Progenitor cell of endocrine pancreas (in vitro differentiated cells): ENCODE data around the gene USP40. TPM values are rescaled to one million over a fixed set of nuclear protein-coding genes. Genes with fewer than 3 reads are reported as not detected.

Experiments
- DNase-seq: peaks from one replicate; pipeline ENCODE4 v3.0.0; 2021; ENCODE audit warnings: low spot score; ENCODE audit not compliant: unreplicated experiment
- H3K27ac Mint-ChIP-seq: 2 replicates; pipeline ENCODE4 v1.8.0; 2021; ENCODE audit warnings: mild to moderate bottlenecking, moderate library complexity, mixed read lengths
- H3K27me3 Mint-ChIP-seq: 2 replicates; pipeline ENCODE4 v1.8.0; 2021; ENCODE audit warnings: mixed read lengths
- H3K36me3 Mint-ChIP-seq: 2 replicates; pipeline ENCODE4 v1.8.0; 2022; ENCODE audit warnings: mixed read lengths; ENCODE audit not compliant: insufficient read depth
- H3K4me1 Mint-ChIP-seq: 2 replicates; pipeline ENCODE4 v1.8.0; 2021; ENCODE audit warnings: low read depth, mixed read lengths
- H3K4me3 Mint-ChIP-seq: 2 replicates; pipeline ENCODE4 v1.8.0; 2021; ENCODE audit warnings: low read depth, mild to moderate bottlenecking, moderate library complexity, mixed read lengths
- H3K9me3 Mint-ChIP-seq: 2 replicates; pipeline ENCODE4 v1.8.0; 2021; ENCODE audit warnings: low read depth, mixed read lengths
- CTCF ChIP-seq: fragments of 200-600 bp; sonication (generic); IDR thresholded peaks from one replicate; pipeline ENCODE4 v1.5.0; 2021; ENCODE audit warnings: antibody characterized with exemption, mild to moderate bottlenecking; ENCODE audit not compliant: unreplicated experiment
- total RNA-seq: library from RNA; stranded (reverse); gene quantifications from 2 replicates; pipeline ENCODE4 v1.2.1, GENCODE V29; 2021

Gene USP40
- total RNA-seq, 1 donor from 2014 or later = 36.9 TPM

- H3K36me3 Mint-ChIP-seq = peaks cover 22% of the 10 kb centered on the region
- no peak for DNase-seq
- no peaks in the 10 kb centered on the region for H3K4me1 Mint-ChIP-seq
- no peak overlapping the region for H3K27ac Mint-ChIP-seq
- H3K9me3 Mint-ChIP-seq = no peaks in the 10 kb centered on the region
- no peak overlapping the region for H3K4me3 Mint-ChIP-seq
- TF ChIP-seq CTCF = no peak
- H3K27me3 Mint-ChIP-seq = no peaks in the 10 kb centered on the region
These were observed 24.1 kb downstream of the USP40 start for GRCh38 chr2:233542507-233542906.

DNA sequence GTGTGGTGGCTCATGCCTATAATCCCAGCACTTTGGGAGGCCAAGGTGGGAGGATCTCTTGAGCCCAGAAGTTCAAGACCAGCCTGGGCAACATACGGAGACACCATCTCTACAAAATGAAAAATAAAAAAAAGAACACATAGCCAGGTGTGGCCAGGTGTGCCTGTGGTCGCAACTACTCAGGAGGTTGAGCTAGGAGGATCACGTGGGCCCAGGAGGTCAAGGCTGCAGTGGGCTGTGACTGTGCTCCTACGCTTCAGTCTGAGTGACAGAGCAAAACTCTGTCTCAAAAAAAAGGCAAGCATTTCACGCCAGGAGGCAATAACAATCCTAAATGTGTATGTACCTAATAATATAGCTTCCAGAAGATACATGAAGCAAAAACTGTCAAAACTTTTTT, 27.8 kb downstream of the USP40 start:
- H3K36me3 Mint-ChIP-seq = peaks cover 13% of the 10 kb centered on the region
- H3K9me3 Mint-ChIP-seq = no peaks in the 10 kb centered on the region
- no peak overlapping the region for H3K27ac Mint-ChIP-seq
- no peak overlapping the region for H3K4me3 Mint-ChIP-seq
- TF ChIP-seq CTCF = no peak
- H3K27me3 Mint-ChIP-seq = no peaks in the 10 kb centered on the region
- no peak for DNase-seq
- peaks cover 4% of the 10 kb centered on the region for H3K4me1 Mint-ChIP-seq

DNA sequence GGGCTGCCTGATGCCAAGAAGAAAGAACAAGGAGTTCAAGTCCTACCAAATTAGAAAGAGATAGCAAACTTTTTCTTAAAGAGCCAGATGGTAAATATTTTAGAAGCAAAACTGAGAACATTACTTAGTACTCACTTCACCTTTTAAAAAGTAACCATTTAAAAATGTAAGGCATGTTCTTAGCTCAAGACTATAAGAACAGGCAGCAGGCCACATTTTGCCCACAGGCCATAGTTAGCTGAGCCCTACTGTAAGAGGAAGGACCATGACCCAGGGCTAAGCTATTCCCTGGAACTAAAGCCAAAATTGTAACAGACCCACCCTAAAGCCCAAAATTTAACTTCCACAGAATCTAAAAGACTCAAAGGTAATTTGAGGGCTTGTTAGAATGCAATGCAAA, 31.3 kb downstream of the USP40 start:
- peaks cover 10% of the 10 kb centered on the region for H3K36me3 Mint-ChIP-seq
- peaks cover 6% of the 10 kb centered on the region for H3K4me1 Mint-ChIP-seq

GRCh38 chr2:233532971-233533370, 33.6 kb downstream of the USP40 start:
- no peak overlapping the region for H3K27ac Mint-ChIP-seq
- DNase-seq = no peak
- H3K4me3 Mint-ChIP-seq = no peak overlapping the region
- H3K36me3 Mint-ChIP-seq = peaks cover 14% of the 10 kb centered on the region
- TF ChIP-seq CTCF = no peak
- H3K4me1 Mint-ChIP-seq = peaks cover 6% of the 10 kb centered on the region
- H3K9me3 Mint-ChIP-seq = no peaks in the 10 kb centered on the region
- no peaks in the 10 kb centered on the region for H3K27me3 Mint-ChIP-seq

More for the DNA sequence above, 31.3 kb downstream of the USP40 start:
- Mint-ChIP-seq H3K27me3 (no peaks in the 10 kb centered on the region), H3K4me3 (no peak overlapping the region), H3K9me3 (no peaks in the 10 kb centered on the region), H3K27ac (no peak overlapping the region)
- TF ChIP-seq CTCF = no peak
- DNase-seq = no peak

- Mint-ChIP-seq H3K27ac (no peak overlapping the region), H3K4me1 (peaks cover 6% of the 10 kb centered on the region), H3K36me3 (peaks cover 14% of the 10 kb centered on the region), H3K27me3 (no peaks in the 10 kb centered on the region), H3K9me3 (no peaks in the 10 kb centered on the region), H3K4me3 (no peak overlapping the region)
- TF ChIP-seq CTCF = no peak
- DNase-seq = no peak
These were observed 34.6 kb downstream of the USP40 start for GRCh38 chr2:233531955-233532354.
